MG63 (cell line): ENCODE measurements around the gene TMEM221. TPM values are rescaled to one million over a fixed set of nuclear protein-coding genes. Genes with fewer than 3 reads are reported as not detected.

Experiments
- DNase-seq: peaks from one replicate; pipeline ENCODE4 v3.0.0-alpha.2; 2020
- H3K27me3 ChIP-seq: fragments of 250-450 bp; sonication (Bioruptor Pico); 2 replicates; pipeline ENCODE4 v1.5.1; 2020; ENCODE audit warnings: mild to moderate bottlenecking, moderate library complexity
- H3K36me3 ChIP-seq: fragments of 250-450 bp; sonication (Bioruptor Pico); 2 replicates; pipeline ENCODE4 v1.5.1; 2020; ENCODE audit warnings: mild to moderate bottlenecking, moderate library complexity
- H3K4me3 ChIP-seq: fragments of 250-450 bp; sonication (Bioruptor Pico); 2 replicates; pipeline ENCODE4 v1.5.1; 2020; ENCODE audit warnings: mild to moderate bottlenecking, moderate library complexity
- H3K9me3 ChIP-seq: fragments of 250-450 bp; sonication (Bioruptor Pico); 2 replicates; pipeline ENCODE4 v1.5.1; 2020; ENCODE audit warnings: mild to moderate bottlenecking, moderate library complexity
- total RNA-seq: library from RNA; depleted of rRNA; stranded (reverse); fragments of >200 nt; shearing (Covaris generic); gene quantifications from 2 replicates; pipeline ENCODE4 v1.2.3, GENCODE V29; 2014; ENCODE audit warnings: low replicate concordance; rRNA removed

TMEM221 gene
- total RNA-seq, 1 experiment from 2014 or later = not detected

GRCh38 chr19:17402982-17403855 is 45.2 kb downstream of the TMEM221 start:
- no peak for DNase-seq

GRCh38 chr19:17401628-17402027 is 46.8 kb downstream of the TMEM221 start:
- Histone ChIP-seq H3K4me3 (no peak overlapping the region), H3K27me3 (no peaks in the 10 kb centered on the region), H3K36me3 (peaks cover 62% of the 10 kb centered on the region), H3K9me3 (no peaks in the 10 kb centered on the region)
- DNase-seq = no peak

More at GRCh38 chr19:17402982-17403855, 45.2 kb downstream of the TMEM221 start:
- Histone ChIP-seq H3K27me3 (no peaks in the 10 kb centered on the region), H3K36me3 (peaks cover 50% of the 10 kb centered on the region), H3K9me3 (no peaks in the 10 kb centered on the region), H3K4me3 (no peak overlapping the region; the same call in 1 of the 2 replicates)

- H3K9me3 ChIP-seq = no peaks in the 10 kb centered on the region
- H3K4me3 ChIP-seq = no peak overlapping the region
- no peaks in the 10 kb centered on the region for H3K27me3 ChIP-seq
- no peak for DNase-seq
- H3K36me3 ChIP-seq = peaks cover 57% of the 10 kb centered on the region
Measured at GRCh38 chr19:17398902-17399527, 49.5 kb downstream of the TMEM221 start.

GRCh38 chr19:17394891-17395415 is 53.5 kb downstream of the TMEM221 start:
- Histone ChIP-seq H3K4me3 (no peak overlapping the region), H3K9me3 (peaks cover 2% of the 10 kb centered on the region; the same call in 1 of the 2 replicates), H3K27me3 (peaks cover 3% of the 10 kb centered on the region), H3K36me3 (peaks cover 25% of the 10 kb centered on the region)
- peak; percentile 76 for DNase-seq

- Histone ChIP-seq H3K9me3 (peaks cover 12% of the 10 kb centered on the region), H3K4me3 (no peak within 1 kb of the TSS), H3K36me3 (peaks cover 18% of the 10 kb centered on the region), H3K27me3 (peaks cover 12% of the 10 kb centered on the region)
- DNase-seq = no peak
Measured at GRCh38 chr19:17393914-17394313, 54.6 kb downstream of the TMEM221 start, which contains the start of gene CCDC194. CCDC194 (minus strand) TSS chr19:17394196; CDS start chr19:17394158, 38 bp downstream.

- Histone ChIP-seq H3K27me3 (peaks cover 17% of the 10 kb centered on the region), H3K9me3 (peaks cover 15% of the 10 kb centered on the region), H3K36me3 (peaks cover 14% of the 10 kb centered on the region), H3K4me3 (no peak overlapping the region)
- DNase-seq = peak; percentile 26
Measured at GRCh38 chr19:17393002-17393401, 55.5 kb downstream of the TMEM221 start.

GRCh38 chr19:17391371-17392151 is 56.9 kb downstream of the TMEM221 start:
- Histone ChIP-seq H3K27me3 (peaks cover 20% of the 10 kb centered on the region), H3K36me3 (peaks cover 4% of the 10 kb centered on the region; the same call in 1 of the 2 replicates), H3K9me3 (peaks cover 15% of the 10 kb centered on the region), H3K4me3 (peak overlapping the region; percentile 30)
- no peak for DNase-seq

- peak; percentile 96 for DNase-seq
- H3K27me3 ChIP-seq = peaks cover 20% of the 10 kb centered on the region
- peaks cover 4% of the 10 kb centered on the region; the same call in 1 of the 2 replicates for H3K36me3 ChIP-seq
- H3K9me3 ChIP-seq = peaks cover 15% of the 10 kb centered on the region
- H3K4me3 ChIP-seq = peak overlapping the region; percentile 43
Measured at GRCh38 chr19:17390665-17391370, 57.6 kb downstream of the TMEM221 start.

- H3K9me3 ChIP-seq = peaks cover 15% of the 10 kb centered on the region
- peaks cover 20% of the 10 kb centered on the region for H3K27me3 ChIP-seq
- peak overlapping the region; percentile 43 for H3K4me3 ChIP-seq
- DNase-seq = no peak
- H3K36me3 ChIP-seq = no peaks in the 10 kb centered on the region
Measured at GRCh38 chr19:17389957-17390664, 58.4 kb downstream of the TMEM221 start.

GRCh38 chr19:17389288-17389687 is 59.2 kb downstream of the TMEM221 start:
- no peak for DNase-seq
- H3K36me3 ChIP-seq = no peaks in the 10 kb centered on the region
- no peak overlapping the region for H3K4me3 ChIP-seq
- peaks cover 15% of the 10 kb centered on the region for H3K9me3 ChIP-seq
- H3K27me3 ChIP-seq = peaks cover 20% of the 10 kb centered on the region

GRCh38 chr19:17385878-17386611 is 62.4 kb downstream of the TMEM221 start:
- Histone ChIP-seq H3K4me3 (no peak overlapping the region), H3K9me3 (peaks cover 15% of the 10 kb centered on the region), H3K36me3 (no peaks in the 10 kb centered on the region), H3K27me3 (peaks cover 20% of the 10 kb centered on the region)
- peak; percentile 60 for DNase-seq

Other genes starting within 250 kb of the TMEM221 start
- gene USE1, start 233.3 kb downstream of the TMEM221 start, total RNA-seq = 63.4 and 77.0 TPM in 2 replicates
- 2.8 and 7.8 TPM in 2 replicates for gene OCEL1, start 222.4 kb downstream of the TMEM221 start, total RNA-seq
- 87.8 and 95.5 TPM in 2 replicates for gene NR2F6, start 202.7 kb downstream of the TMEM221 start, total RNA-seq
- not detected in 2 replicates for gene USHBP1, start 183.9 kb downstream of the TMEM221 start, total RNA-seq
- 112 and 258 TPM in 2 replicates for gene BABAM1, start 181.2 kb downstream of the TMEM221 start, total RNA-seq
- 0.10 and 0.46 TPM in 2 replicates for gene ANKLE1, start 166.8 kb downstream of the TMEM221 start, total RNA-seq
- gene ABHD8, start 145.2 kb downstream of the TMEM221 start, total RNA-seq = 1.3 TPM in 1 of 2 replicates, not detected in the other
- 17.2 and 26.2 TPM in 2 replicates for gene MRPL34, start 142.8 kb downstream of the TMEM221 start, total RNA-seq
- 9.1 and 11.6 TPM in 2 replicates for gene DDA1, start 139.1 kb downstream of the TMEM221 start, total RNA-seq
- gene ANO8, start 113.8 kb downstream of the TMEM221 start, total RNA-seq = 1.4 and 3.6 TPM in 2 replicates
- 23.2 and 25.7 TPM in 2 replicates for gene GTPBP3, start 111.1 kb downstream of the TMEM221 start, total RNA-seq
- gene PLVAP, start 71.3 kb downstream of the TMEM221 start, total RNA-seq = not detected in 2 replicates
- not detected in 2 replicates for gene CCDC194, start 54.5 kb downstream of the TMEM221 start, total RNA-seq
- 128 and 138 TPM in 2 replicates for gene BST2, start 43.0 kb downstream of the TMEM221 start, total RNA-seq
- 28.8 and 78.4 TPM in 2 replicates for gene MVB12A, start 28.6 kb downstream of the TMEM221 start, total RNA-seq
- gene NXNL1, start 12.3 kb upstream of the TMEM221 start, total RNA-seq = not detected in 2 replicates
- gene SLC27A1, start 21.9 kb upstream of the TMEM221 start, total RNA-seq = 6.3 and 6.5 TPM in 2 replicates
- gene PGLS, start 63.0 kb upstream of the TMEM221 start, total RNA-seq = 87.7 and 149 TPM in 2 replicates
- gene COLGALT1, start 107.0 kb upstream of the TMEM221 start, total RNA-seq = 146 and 155 TPM in 2 replicates
- 0.10 TPM in 1 of 2 replicates, not detected in the other for gene UNC13A, start 239.7 kb upstream of the TMEM221 start, total RNA-seq